HepG2 (cell line): Measurements from ENCODE around the gene CTAGE1. TPM values are rescaled to one million over a fixed set of nuclear protein-coding genes. Genes with fewer than 3 reads are reported as not detected.

Experiments used
- ATAC-seq: fragments of 200-7000 bp; cut with Tn5 transposase; 3 replicates; pipeline ENCODE4 v1.9.1; 2020; ENCODE audit warnings: mild to moderate bottlenecking, moderate library complexity
- BruUV-seq: library from RNA; stranded (reverse); fragments of 400-500 nt; replicated peaks from 2 replicates; lab custom pipeline; 2021; lab: Mats Ljungman, UMichigan
- CTCF ChIA-PET: fragments of 300-600 bp; formaldehyde crosslinking; extraction: SDS; loops from one replicate; lab custom pipeline; 2021; ENCODE audit warnings: low total read pairs, inconsistent platforms, low intra/inter-chr PET ratio; lab: Yijun Ruan, JAX
- POLR2A ChIA-PET: fragments of 350-600 bp; sonication (Branson Sonifier 250); formaldehyde crosslinking; loops from one replicate; lab custom pipeline; 2020; ENCODE audit warnings: antibody characterized with exemption, inconsistent platforms; lab: Yijun Ruan, JAX
- DNase-seq: peaks from one replicate; pipeline ENCODE4 v3.0.0-alpha.2; 2015; ENCODE audit warnings: low spot score
- FAIRE-seq: peaks from 3 replicates; lab custom pipeline; 2011; peaks lifted over from hg19 to GRCh38; lab: Jason Lieb, UNC
- H2AFZ ChIP-seq: one replicate; pipeline ENCODE4 v1.6.1; 2011; ENCODE audit warnings: low read length, inconsistent platforms
- H3K27ac ChIP-seq: fragments of 300-600 bp; 3 replicates; pipeline ENCODE4 v1.8.0; 2011; ENCODE audit warnings: mixed run types, mild to moderate bottlenecking, mixed read lengths, low read length, inconsistent platforms; ENCODE audit not compliant: insufficient read depth; ENCODE audit errors: extremely low read length
- H3K27me3 ChIP-seq, 2 experiments: fragments of 200-600 bp in 1 of 2; 2 replicates in 1 of 2; 3 replicates in 1 of 2; pipeline versions ENCODE4 v1.6.0 to v1.8.0; 2011; ENCODE audit warnings: low read length in 2 of 2, mild to moderate bottlenecking in 2 of 2, moderate library complexity in 2 of 2, inconsistent platforms in 1 of 2; ENCODE audit not compliant: insufficient read depth in 2 of 2, control insufficient read depth in 1 of 2
- H3K36me3 ChIP-seq, 2 experiments: fragments of 200-600 bp in 1 of 2; replicated peaks in 1 of 2; 2 replicates in 1 of 2; 3 replicates in 1 of 2; pipeline versions ENCODE4 v1.5.1 to v1.8.0; 2011; ENCODE audit warnings: low read length in 2 of 2, inconsistent platforms in 1 of 2; ENCODE audit not compliant: insufficient read depth in 2 of 2, control insufficient read depth in 1 of 2
- H3K4me1 ChIP-seq: 2 replicates; pipeline ENCODE4 v1.5.1; 2012; ENCODE audit warnings: low read length, inconsistent platforms; ENCODE audit not compliant: insufficient read depth
- H3K4me2 ChIP-seq: 2 replicates; pipeline ENCODE4 v1.6.0; 2011; ENCODE audit warnings: low read depth, low read length, inconsistent platforms
- H3K4me3 ChIP-seq, 3 experiments: fragments of 200-600 bp in 1 of 3; sonication (generic), shearing (Covaris generic) in 1 of 3; replicated peaks in 1 of 3; 2 replicates each; pipeline ENCODE4 v1.5.1; 2011 to 2016; ENCODE audit warnings: low read length in 3 of 3, inconsistent platforms in 2 of 3, low read depth in 2 of 3, mild to moderate bottlenecking in 2 of 3, control low read depth in 1 of 3, mixed read lengths in 1 of 3; ENCODE audit not compliant: insufficient read depth in 1 of 3
- H3K79me2 ChIP-seq: one replicate; pipeline ENCODE4 v1.6.1; 2011; ENCODE audit warnings: low read length, inconsistent platforms; ENCODE audit not compliant: insufficient read depth
- H3K9ac ChIP-seq: 2 replicates; pipeline ENCODE4 v1.6.0; 2011; ENCODE audit warnings: mild to moderate bottlenecking, low read depth, low read length, inconsistent platforms; ENCODE audit not compliant: insufficient read depth
- H3K9me3 ChIP-seq: 2 replicates; pipeline ENCODE4 v1.5.1; 2012; ENCODE audit warnings: mild to moderate bottlenecking, low read length
- H4K20me1 ChIP-seq: 2 replicates; pipeline ENCODE4 v1.6.0; 2011; ENCODE audit warnings: inconsistent platforms, mild to moderate bottlenecking, low read length, moderate library complexity; ENCODE audit not compliant: insufficient read depth
- BCL6 ChIP-seq: IDR thresholded peaks from 2 replicates; pipeline ENCODE4 v1.6.1; 2016; ENCODE audit warnings: missing genetic modification reagents, missing compliant biosample characterization
- DNMT3B ChIP-seq: conservative IDR thresholded peaks from 2 replicates; pipeline ENCODE4 v1.6.1; 2016; ENCODE audit warnings: missing biosample characterization, control low read depth
- KDM3A ChIP-seq: IDR thresholded peaks from 2 replicates; pipeline ENCODE4 v1.6.1; 2018; ENCODE audit warnings: low read depth, missing compliant biosample characterization
- LBX2 ChIP-seq: sonication (generic); formaldehyde crosslinking; IDR thresholded peaks from 2 replicates; pipeline ENCODE4 v1.5.0; 2020; ENCODE audit warnings: missing genetic modification reagents, mild to moderate bottlenecking, borderline replicate concordance
- LCORL ChIP-seq, 2 experiments: fragments of 450-650 bp in 1 of 2; sonication (generic) in 1 of 2; formaldehyde crosslinking in 1 of 2; IDR thresholded peaks; 2 replicates each; pipeline versions ENCODE4 v1.5.0 to v1.6.1; 2017 to 2020; ENCODE audit warnings: antibody characterized with exemption in 1 of 2, missing genetic modification reagents in 1 of 2
- MAFF ChIP-seq: IDR thresholded peaks from 2 replicates; pipeline ENCODE4 v1.6.1; 2011; ENCODE audit warnings: low read depth, low read length, improper control_type of control experiment
- MAFK ChIP-seq, 2 experiments: IDR thresholded peaks in 1 of 2; conservative IDR thresholded peaks in 1 of 2; 2 replicates each; pipeline ENCODE4 v1.6.1; 2011; ENCODE audit warnings: improper control_type of control experiment in 2 of 2, low read length in 2 of 2
- MZF1 ChIP-seq: sonication (generic); formaldehyde crosslinking; IDR thresholded peaks from 2 replicates; pipeline ENCODE4 v1.8.1; 2023; ENCODE audit warnings: mild to moderate bottlenecking, missing genetic modification reagents, borderline replicate concordance
- SRF ChIP-seq: IDR thresholded peaks from 2 replicates; pipeline ENCODE4 v1.6.1; 2011; ENCODE audit warnings: mild to moderate bottlenecking, low read depth, low read length, moderate library complexity
- XRCC5 ChIP-seq: fragments of 200-400 bp; formaldehyde crosslinking; optimal IDR thresholded peaks from 2 replicates; pipeline ENCODE3; 2017; ENCODE audit warnings: mild to moderate bottlenecking, low read length
- ZMAT3 ChIP-seq: sonication (generic); formaldehyde crosslinking; conservative IDR thresholded peaks from 2 replicates; pipeline ENCODE4 v1.7.0; 2021; ENCODE audit warnings: missing genetic modification reagents
- ZNF124 ChIP-seq: sonication (generic); formaldehyde crosslinking; IDR thresholded peaks from 2 replicates; pipeline ENCODE4 v1.4.0; 2020; ENCODE audit warnings: missing genetic modification reagents
- ZNF280D ChIP-seq: sonication (generic); formaldehyde crosslinking; IDR thresholded peaks from 2 replicates; pipeline ENCODE4 v1.5.1; 2020; ENCODE audit warnings: mild to moderate bottlenecking, missing genetic modification reagents
- ZNF562 ChIP-seq: sonication (generic); formaldehyde crosslinking; IDR thresholded peaks from 2 replicates; pipeline ENCODE4 v1.8.0; 2022; ENCODE audit warnings: missing genetic modification reagents, borderline replicate concordance
- ZNF775 ChIP-seq: sonication (generic); formaldehyde crosslinking; IDR thresholded peaks from 2 replicates; pipeline ENCODE4 v1.4.0; 2020; ENCODE audit warnings: missing genetic modification reagents, mild to moderate bottlenecking, moderate library complexity, borderline replicate concordance
- WGBS: methylation state at CpG from one replicate; pipeline ENCODE4 v1.1.6; 2017; ENCODE audit warnings: low lambda C conversion rate; 5-methylcytosine and 5-hydroxymethylcytosine counted together
- in situ Hi-C: cut with HindIII; loops from 2 replicates; pipeline ENCODE4 v1.10.0; 2017; ENCODE audit warnings: low pct_unique_long_range_greater_than_20kb; ENCODE audit not compliant: extremely low pct_ligation_motif_present
- intact Hi-C: fragments of 100-400 bp; cut with micrococcal nuclease; formaldehyde crosslinking; loops from one replicate; pipeline ENCODE4 v1.10.0; 2022; ENCODE audit not compliant: unreplicated experiment
- polyA plus RNA-seq, 8 experiments: library from polyadenylated mRNA; depleted of rRNA in 3 of 8; stranded (reverse) in 7 of 8; unstranded in 1 of 8; fragments of >200 nt; fragmentation: Illumina TruSeq in 4 of 8; extraction: Trizol in 4 of 8; gene quantifications; 2 replicates each; pipeline versions ENCODE4 v1.2.1 to v1.2.3, GENCODE V29; 2011 to 2016; ENCODE audit warnings: low read depth in 4 of 8, missing spikeins in 1 of 8, mixed read lengths in 1 of 8; ENCODE audit not compliant: insufficient read depth in 1 of 8
- total RNA-seq, 5 experiments: library from RNA; depleted of rRNA; stranded (reverse); fragments of >200 nt; fragmentation: Illumina TruSeq; extraction: Trizol; gene quantifications; 2 replicates each; pipeline ENCODE4 v1.2.3, GENCODE V29; 2016; ENCODE audit warnings: low read depth in 1 of 5

CTAGE1 gene
- total and polyA plus RNA-seq, 2 of the 13 experiments (the other 11 are each of a cell fraction or from before 2014, with no cell fraction given) = 0.02 TPM; not detected in 1

- Histone ChIP-seq H3K79me2 (no peaks in the 10 kb centered on the region), H3K36me3 (no peaks in the 10 kb centered on the region), H3K27ac (no peak overlapping the region), H3K4me2 (no peak overlapping the region), H3K27me3 (no peaks in the 10 kb centered on the region; a peak in 1 of 5 replicates), H3K4me3 (no peak overlapping the region), H2AFZ (no peak overlapping the region), H3K4me1 (no peaks in the 10 kb centered on the region), H4K20me1 (no peaks in the 10 kb centered on the region), H3K9ac (no peak overlapping the region), H3K9me3 (peaks cover 6% of the 10 kb centered on the region; the same call in 1 of the 2 replicates)
- TF ChIP-seq DNMT3B (CRISPR knock-in tag) = no peak
- TF ChIP-seq MAFF = no peak
- no peak for TF ChIP-seq ZMAT3 (CRISPR knock-in tag)
- no peak for TF ChIP-seq LCORL (IDR thresholded peaks at IDR 0.05)
- no peak for TF ChIP-seq LCORL (CRISPR knock-in tag; IDR thresholded peaks at IDR 0.05)
- TF ChIP-seq XRCC5 = no peak
- TF ChIP-seq KDM3A (CRISPR knock-in tag) = no peak
- no peak for TF ChIP-seq ZNF562 (CRISPR knock-in tag)
- no peak for TF ChIP-seq ZNF775
- no peak for TF ChIP-seq MAFK (conservative IDR thresholded peaks at IDR 0.05 in 1 of 2, IDR thresholded peaks at IDR 0.05 in 1 of 2; ENCODE audit: low read length in 2 of 2)
- TF ChIP-seq MZF1 (CRISPR knock-in tag) = no peak
- TF ChIP-seq ZNF280D = no peak
- no peak for TF ChIP-seq SRF
- TF ChIP-seq LBX2 = no peak
- no peak for TF ChIP-seq BCL6 (CRISPR knock-in tag)
- no peak for TF ChIP-seq ZNF124 (CRISPR knock-in tag)
- BruUV-seq = no TSS peak
- ATAC-seq (no peak), DNase-seq (no peak), FAIRE-seq (no peak)
- in situ Hi-C loops (no loop called here), intact Hi-C loops (no loop called here)
- 62% methylated on average over 3 of the region's 3 CpGs for WGBS
- CTCF ChIA-PET = no interaction called here
- POLR2A ChIA-PET = no interaction called here
These were observed 13.8 kb downstream of the CTAGE1 start for GRCh38 chr18:22403950-22404349.
